B cell (primary cell): ENCODE measurements around the gene MYZAP. TPM values are rescaled to one million over a fixed set of nuclear protein-coding genes. Genes with fewer than 3 reads are reported as not detected.

ENCODE experiments used
- ATAC-seq: fragments of 200-7000 bp; cut with Tn5 transposase; one replicate; pipeline ENCODE4 v1.10.0; 2021; ENCODE audit warnings: low read depth, mild to moderate bottlenecking, moderate number of reproducible peaks, moderate library complexity
- CTCF ChIA-PET: fragments of 350-600 bp; sonication (Branson Sonifier 250); formaldehyde crosslinking; loops from one replicate; lab custom pipeline; 2021; ENCODE audit warnings: antibody characterized with exemption, inconsistent platforms; lab: Charles Lee
- POLR2A ChIA-PET: fragments of 350-600 bp; sonication (Branson Sonifier 250); formaldehyde crosslinking; loops from one replicate; lab custom pipeline; 2021; ENCODE audit warnings: antibody characterized with exemption; lab: Charles Lee
- DNase-seq: peaks from one replicate; pipeline ENCODE4 v3.0.0; 2013
- H2AFZ ChIP-seq: 2 replicates; pipeline ENCODE4 v1.6.1; 2012; ENCODE audit warnings: mild to moderate bottlenecking, low read depth, low read length; ENCODE audit not compliant: insufficient read depth, poor library complexity, severe bottlenecking
- H3K27ac ChIP-seq, 2 donors: 1 replicate in 1 of 2; 2 replicates in 1 of 2; pipeline ENCODE4 v1.5.1; 2012 to 2013; ENCODE audit warnings: low read length in 2 of 2, mild to moderate bottlenecking in 2 of 2, moderate library complexity in 1 of 2
- H3K27me3 ChIP-seq, 4 experiments: fragments of 200-600 bp in 1 of 4; sonication (generic) in 1 of 4; replicated peaks in 1 of 4; 1 replicate in 2 of 4; 2 replicates in 2 of 4; pipeline versions ENCODE4 v1.6.1 to v1.7.0; 2013 to 2016; ENCODE audit warnings: low read length in 3 of 4, mild to moderate bottlenecking in 2 of 4, mixed read lengths in 1 of 4, moderate library complexity in 1 of 4; ENCODE audit not compliant: insufficient read depth in 4 of 4, control insufficient read depth in 3 of 4; ENCODE audit errors: control extremely low read depth in 1 of 4
- H3K36me3 ChIP-seq, 2 experiments: replicated peaks in 1 of 2; 1 replicate in 1 of 2; 2 replicates in 1 of 2; pipeline versions ENCODE4 v1.6.1 to v1.7.1; 2013; ENCODE audit warnings: low read length in 1 of 2; ENCODE audit not compliant: insufficient read depth in 2 of 2, control insufficient read depth in 1 of 2; ENCODE audit errors: control extremely low read depth in 1 of 2, extremely low read depth in 1 of 2
- H3K4me1 ChIP-seq, 2 donors: fragments of 200-600 bp in 1 of 2; sonication (generic) in 1 of 2; 1 replicate in 1 of 2; 2 replicates in 1 of 2; pipeline versions ENCODE4 v1.5.1 to v1.6.1; 2013 to 2017; ENCODE audit warnings: low read length in 2 of 2; ENCODE audit not compliant: control insufficient read depth in 2 of 2, insufficient read depth in 2 of 2
- H3K4me2 ChIP-seq: replicated peaks from 2 replicates; pipeline ENCODE3; 2012; ENCODE audit warnings: mild to moderate bottlenecking, low read depth, low read length; ENCODE audit not compliant: poor library complexity, severe bottlenecking
- H3K4me3 ChIP-seq, 5 experiments: fragments of 200-600 bp in 1 of 5; sonication (generic) in 1 of 5; 1 replicate in 3 of 5; 2 replicates in 2 of 5; pipeline versions ENCODE4 v1.5.1 to v1.7.0; 2011 to 2016; ENCODE audit warnings: low read length in 4 of 5, mild to moderate bottlenecking in 4 of 5, low read depth in 2 of 5, control low read depth in 1 of 5, moderate library complexity in 1 of 5; ENCODE audit not compliant: insufficient read depth in 1 of 5; ENCODE audit errors: control extremely low read depth in 1 of 5, extremely low read depth in 1 of 5
- H3K79me2 ChIP-seq: fragments of 200-600 bp; sonication (generic); one replicate; pipeline ENCODE4 v1.6.0; 2016; ENCODE audit warnings: low read length; ENCODE audit not compliant: control insufficient read depth, insufficient read depth
- H3K9ac ChIP-seq: fragments of 200-600 bp; sonication (generic); 2 replicates; pipeline ENCODE4 v1.6.1; 2017; ENCODE audit warnings: mild to moderate bottlenecking, low read length, moderate library complexity
- H3K9me3 ChIP-seq, 3 donors: one replicate each; pipeline versions ENCODE4 v1.6.1 to v1.7.1; 2013; ENCODE audit warnings: low read length in 2 of 3; ENCODE audit not compliant: control insufficient read depth in 2 of 3, insufficient read depth in 1 of 3; ENCODE audit errors: control extremely low read depth in 1 of 3
- H4K20me1 ChIP-seq: 2 replicates; pipeline ENCODE4 v1.6.0; 2012; ENCODE audit warnings: mild to moderate bottlenecking, low read length; ENCODE audit not compliant: insufficient read depth, control insufficient read depth, poor library complexity, severe bottlenecking
- H3K27ac Mint-ChIP-seq: one replicate; pipeline ENCODE4 v1.8.0; 2021; ENCODE audit warnings: mixed read lengths
- H3K27me3 Mint-ChIP-seq: one replicate; pipeline ENCODE4 v1.8.0; 2021; ENCODE audit warnings: mixed read lengths
- H3K4me1 Mint-ChIP-seq: one replicate; pipeline ENCODE4 v1.8.0; 2021; ENCODE audit warnings: mixed read lengths
- H3K4me3 Mint-ChIP-seq: one replicate; pipeline ENCODE4 v1.8.0; 2021; ENCODE audit warnings: mixed read lengths
- H3K9me3 Mint-ChIP-seq: one replicate; pipeline ENCODE4 v1.8.0; 2022; ENCODE audit warnings: mixed read lengths; ENCODE audit not compliant: insufficient read depth
- EZH2 ChIP-seq: IDR thresholded peaks from 2 replicates; pipeline ENCODE4 v1.6.1; 2012; ENCODE audit warnings: borderline replicate concordance, low read depth, mild to moderate bottlenecking, moderate library complexity, low read length; ENCODE audit not compliant: insufficient read depth, poor library complexity, severe bottlenecking
- WGBS: methylation state at CpG from one replicate; pipeline ENCODE4 v1.1.5; 2013; ENCODE audit warnings: missing lambda C conversion rate; ENCODE audit not compliant: insufficient coverage; 5-methylcytosine and 5-hydroxymethylcytosine counted together
- intact Hi-C: fragments of 100-400 bp; cut with micrococcal nuclease; formaldehyde crosslinking; loops from one replicate; pipeline ENCODE4 v1.10.0; 2022
- polyA plus RNA-seq: library from polyadenylated mRNA; depleted of rRNA; stranded (reverse); fragments of >200 nt; gene quantifications from 2 replicates; pipeline ENCODE4 v1.2.3, GENCODE V29; 2012
- total RNA-seq, 2 donors: library from RNA; stranded (reverse); fragments of 120-200 nt in 1 of 2; gene quantifications; 1 replicate in 1 of 2; 2 replicates in 1 of 2; pipeline versions ENCODE4 v1.2.3 to v1.2.4, GENCODE V29; 2013 to 2022
- TF ChIP-seq, protein P1 (sequence below): fragments of 200-600 bp; IDR thresholded peaks from one replicate; pipeline ENCODE4 v1.8.0; 2022; ENCODE audit warnings: antibody characterized with exemption, mild to moderate bottlenecking

MYZAP gene
- total and polyA plus RNA-seq, 2 donors (not counting 1 experiment from before 2014, with no cell fraction given), result 1.0 to 2.8 TPM

DNA sequence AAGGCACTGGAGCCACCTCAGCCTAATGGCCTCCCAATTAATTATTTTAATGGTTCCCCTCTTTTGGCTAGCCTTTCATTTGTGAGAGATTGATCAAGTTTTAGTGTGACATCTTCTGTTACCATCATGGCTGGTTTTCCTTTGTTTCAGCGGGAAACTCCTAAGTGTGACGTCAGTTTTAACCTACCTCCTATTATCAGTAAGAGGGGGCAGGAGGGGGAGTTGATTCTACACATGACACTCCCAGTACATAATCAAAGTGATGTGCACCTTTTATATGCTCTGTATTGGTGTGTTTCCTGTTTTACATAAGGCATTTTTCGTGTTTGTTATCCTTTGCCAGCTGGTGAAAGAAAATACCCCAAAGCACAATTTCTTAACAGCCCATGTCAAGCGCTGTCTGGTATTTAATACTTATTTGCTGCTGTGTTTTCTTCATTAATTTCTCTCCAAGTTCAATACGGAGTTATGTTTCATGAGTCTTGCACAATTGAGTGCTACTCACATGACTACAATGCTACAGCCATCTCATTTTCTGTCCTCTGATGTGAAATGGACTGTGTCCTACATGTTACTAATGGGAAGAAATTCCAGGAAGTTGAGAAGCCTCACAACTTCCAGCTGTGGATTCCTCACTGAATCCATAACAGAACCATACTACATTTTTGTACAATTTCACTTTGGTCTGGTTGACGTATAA lies 62.6 kb downstream of the MYZAP start:
- H3K9me3 ChIP-seq, result no peaks in the 10 kb centered on the region
- no peak overlapping the region for H3K4me2 ChIP-seq
- no peak for TF ChIP-seq EZH2
- TF ChIP-seq, protein P1, sequence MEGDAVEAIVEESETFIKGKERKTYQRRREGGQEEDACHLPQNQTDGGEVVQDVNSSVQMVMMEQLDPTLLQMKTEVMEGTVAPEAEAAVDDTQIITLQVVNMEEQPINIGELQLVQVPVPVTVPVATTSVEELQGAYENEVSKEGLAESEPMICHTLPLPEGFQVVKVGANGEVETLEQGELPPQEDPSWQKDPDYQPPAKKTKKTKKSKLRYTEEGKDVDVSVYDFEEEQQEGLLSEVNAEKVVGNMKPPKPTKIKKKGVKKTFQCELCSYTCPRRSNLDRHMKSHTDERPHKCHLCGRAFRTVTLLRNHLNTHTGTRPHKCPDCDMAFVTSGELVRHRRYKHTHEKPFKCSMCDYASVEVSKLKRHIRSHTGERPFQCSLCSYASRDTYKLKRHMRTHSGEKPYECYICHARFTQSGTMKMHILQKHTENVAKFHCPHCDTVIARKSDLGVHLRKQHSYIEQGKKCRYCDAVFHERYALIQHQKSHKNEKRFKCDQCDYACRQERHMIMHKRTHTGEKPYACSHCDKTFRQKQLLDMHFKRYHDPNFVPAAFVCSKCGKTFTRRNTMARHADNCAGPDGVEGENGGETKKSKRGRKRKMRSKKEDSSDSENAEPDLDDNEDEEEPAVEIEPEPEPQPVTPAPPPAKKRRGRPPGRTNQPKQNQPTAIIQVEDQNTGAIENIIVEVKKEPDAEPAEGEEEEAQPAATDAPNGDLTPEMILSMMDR, result no peak
- WGBS, result no CpG with 5 or more reads among the region's 6 CpGs
- H3K36me3 ChIP-seq, result no peaks in the 10 kb centered on the region
- no peaks in the 10 kb centered on the region for H3K4me1 ChIP-seq
- no peak overlapping the region for H2AFZ ChIP-seq
- intact Hi-C loops, result no loop called here
- H3K27me3 ChIP-seq, result no peaks in the 10 kb centered on the region
- no peak overlapping the region for H3K4me3 ChIP-seq
- ChIA-PET POLR2A (interaction anchor here (0.7 kb wide), 1 partner anchor 15 kb away, joined by 3 read pairs; no protein-coding TSS in a partner anchor), CTCF (interaction anchor here (0.6 to 5.0 kb wide), 3 partner anchors 92 to 696 kb away, joined by 3 to 33 read pairs (median 3); no protein-coding TSS in a partner anchor)
- Mint-ChIP-seq H3K27ac (no peak overlapping the region), H3K4me1 (no peaks in the 10 kb centered on the region), H3K9me3 (no peaks in the 10 kb centered on the region), H3K27me3 (peaks cover 9% of the 10 kb centered on the region), H3K4me3 (no peak overlapping the region)
- H3K79me2 ChIP-seq, result no peaks in the 10 kb centered on the region
- H4K20me1 ChIP-seq, result no peaks in the 10 kb centered on the region
- no peak overlapping the region for H3K9ac ChIP-seq
- DNase-seq (no peak), ATAC-seq (no peak)
- H3K27ac ChIP-seq, result no peak overlapping the region

DNA sequence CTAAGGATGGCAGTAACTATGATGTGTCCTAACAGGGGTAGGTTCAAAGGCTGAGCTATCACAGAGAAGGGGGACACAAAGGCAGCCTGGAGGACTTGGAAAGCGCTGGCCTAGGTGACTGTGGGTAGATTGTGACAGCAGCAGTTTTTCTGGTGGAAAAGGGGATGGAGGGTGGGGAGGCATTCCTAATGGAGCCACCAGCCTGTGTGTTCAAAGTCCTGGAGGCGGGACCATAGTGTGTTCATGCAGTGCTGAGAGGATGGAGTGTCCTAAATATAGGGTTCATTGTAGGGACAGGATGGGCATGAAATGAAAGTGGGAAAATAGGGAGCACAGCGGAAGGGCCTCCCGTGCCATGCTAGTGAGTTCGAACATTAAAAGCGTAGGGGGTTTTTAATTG lies 63.3 kb downstream of the MYZAP start:
- POLR2A ChIA-PET, result interaction anchor here (0.7 kb wide), 1 partner anchor 16 kb away, joined by 3 read pairs; no protein-coding TSS in a partner anchor
- no peaks in the 10 kb centered on the region for H3K4me1 ChIP-seq
- no peak for DNase-seq
- no peaks in the 10 kb centered on the region for H3K9me3 ChIP-seq
- H4K20me1 ChIP-seq, result no peaks in the 10 kb centered on the region
- no peak for ATAC-seq
- H2AFZ ChIP-seq, result no peak overlapping the region
- no peaks in the 10 kb centered on the region for H3K36me3 ChIP-seq
- H3K4me2 ChIP-seq, result no peak overlapping the region
- Mint-ChIP-seq H3K27ac (no peak overlapping the region), H3K27me3 (peaks cover 9% of the 10 kb centered on the region), H3K4me3 (no peak overlapping the region), H3K4me1 (no peaks in the 10 kb centered on the region), H3K9me3 (no peaks in the 10 kb centered on the region)
- CTCF ChIA-PET, result interaction anchor here (1.4 to 5.0 kb wide), 3 partner anchors 10 to 96 kb away, joined by 3 to 33 read pairs (median 5); no protein-coding TSS in a partner anchor
- H3K79me2 ChIP-seq, result no peaks in the 10 kb centered on the region
- H3K27me3 ChIP-seq, result no peaks in the 10 kb centered on the region
- intact Hi-C loops, result loop anchor here (5.0 kb wide), 1 partner anchor 93 kb away; no protein-coding TSS in a partner anchor
- no peak overlapping the region for H3K9ac ChIP-seq
- TF ChIP-seq EZH2, result no peak
- TF ChIP-seq, protein P1, result no peak
- H3K27ac ChIP-seq, result no peak overlapping the region
- WGBS, result 88% methylated on average over 6 of the region's 6 CpGs
- H3K4me3 ChIP-seq, result no peak overlapping the region
